Heart left ventricle (tissue), 16 donors: Measurements from ENCODE around the gene GPER1. TPM values are rescaled to one million over a fixed set of nuclear protein-coding genes. Genes with fewer than 3 reads are reported as not detected.
"Not testable (repeated sequence)": the region's sequence is repeated elsewhere in the genome, so short reads cannot be mapped to it uniquely, and the experiment has no call there.

Experiments
- ATAC-seq, 4 donors: fragments of 200-7000 bp; cut with Tn5 transposase; one replicate each; pipeline ENCODE4 v1.9.1; 2020 to 2022; ENCODE audit warnings: moderate library complexity in 4 of 4, mild to moderate bottlenecking in 3 of 4, moderate number of reproducible peaks in 1 of 4
- DNase-seq, 5 donors: peaks; one replicate each; pipeline ENCODE4 v3.0.0-alpha.2; 2020
- H3K27ac ChIP-seq, 12 donors: fragments of 200-600 bp; sonication (generic) in 4 of 12; one replicate each; pipeline versions ENCODE4 v1.5.0 to v1.8.0; 2016 to 2022; ENCODE audit warnings: mild to moderate bottlenecking in 2 of 12
- H3K27me3 ChIP-seq, 9 donors: fragments of 200-600 bp; sonication (generic) in 2 of 9; one replicate each; pipeline versions ENCODE4 v1.5.1 to v1.8.0; 2016 to 2022; ENCODE audit warnings: mild to moderate bottlenecking in 3 of 9
- H3K36me3 ChIP-seq, 9 donors: fragments of 200-600 bp; sonication (generic) in 2 of 9; one replicate each; pipeline versions ENCODE4 v1.5.0 to v1.8.0; 2018 to 2022; ENCODE audit warnings: mild to moderate bottlenecking in 2 of 9
- H3K4me1 ChIP-seq, 12 donors: fragments of 200-600 bp; sonication (generic) in 4 of 12; one replicate each; pipeline versions ENCODE4 v1.5.0 to v1.8.0; 2016 to 2022; ENCODE audit warnings: mild to moderate bottlenecking in 3 of 12
- H3K4me3 ChIP-seq, 12 donors: fragments of 200-600 bp; sonication (generic) in 4 of 12; one replicate each; pipeline versions ENCODE4 v1.5.0 to v1.8.0; 2017 to 2022; ENCODE audit warnings: mild to moderate bottlenecking in 9 of 12, moderate library complexity in 4 of 12
- H3K9me3 ChIP-seq, 12 donors: fragments of 200-600 bp; sonication (generic) in 4 of 12; one replicate each; pipeline versions ENCODE4 v1.5.0 to v1.8.0; 2016 to 2022; ENCODE audit warnings: mild to moderate bottlenecking in 1 of 12
- POLR2A ChIP-seq, 2 donors: fragments of 450-650 bp; IDR thresholded peaks; one replicate each; pipeline ENCODE4 v1.6.1; 2017; ENCODE audit warnings: antibody characterized with exemption in 2 of 2, mild to moderate bottlenecking in 2 of 2, moderate library complexity in 2 of 2
- WGBS, 4 donors: extraction: QIAGEN DNeasy Blood & Tissue Kit in 2 of 4; methylation state at CpG; one replicate each; pipeline versions ENCODE4 v1.1.5 to v1.1.7; 2013 to 2018; 5-methylcytosine and 5-hydroxymethylcytosine counted together
- intact Hi-C, 10 donors: fragments of 100-400 bp; cut with DNase I; formaldehyde crosslinking; loops; one replicate each; pipeline versions ENCODE4 v1.11.1 to v1.14.2; 2022
- polyA plus RNA-seq, 2 donors: library from polyadenylated mRNA; stranded (reverse); fragments of 200-250 nt; gene quantifications; one replicate each; pipeline ENCODE4 v1.2.3, GENCODE V29; 2013
- total RNA-seq, 9 donors: library from RNA; depleted of rRNA in 2 of 9; stranded (reverse); fragments of >200 nt in 2 of 9; fragmentation: NEBNext Ultra II Directional in 3 of 9; extraction: Animal tissue kit (Norgen Biotek cat#: 25700) in 3 of 9; gene quantifications; one replicate each; pipeline versions ENCODE4 v1.1.0 to v1.2.4, GENCODE V29; 2016 to 2023
- TF ChIP-seq, protein P1 (sequence below), 12 donors: fragments of 200-600 bp; sonication (generic) in 4 of 12; IDR thresholded peaks; one replicate each; pipeline versions ENCODE4 v1.5.0 to v1.8.0; 2018 to 2022; ENCODE audit warnings: antibody characterized with exemption in 12 of 12, mild to moderate bottlenecking in 5 of 12
- donor health status: ischemic (EF 13 %, LVEDD 7.1; RV severe dilation, severe dysfunction).
- donor health status: healthy with polysubstance abuse.
- donor health status: DM: no; HTN: yes; CAD: no.
- donor health status: DM: no; HTN: no; CAD: no.
- donor health status: ischemic (EF 25% LVEDD 6.9; RV normal size, moderate dysfunction).
- donor health status: ischemic (EF 25% LVEDD 5.7; RV mildly dilated, moderate dysfunction).
- donor health status: healthy.
- donor health status: DM: yes; HTN: yes; CAD: no.
- donor health status: ischemic (EF 35%, LVEDD 5.7; RV mildly dilated, moderate dysfunction).
- donor health status: nonischemic (EF 11% LVEDD 7.7; RV severe dilation, severe dysfunction).
- donor health status: DM: yes; HTN: yes; CAD: no.
- donor health status: PGD.
- donor health status: ischemic (EF 29% LVEDD 5.4; RV normal size, mild dysfunction).
- donor health status: nonischemic (EF 23%, LVEDD 6.1; RV moderate dilation, normal function).

GPER1 gene
- total and polyA plus RNA-seq, 11 donors = 1.4 to 8.8 (median 2.8) TPM

- intact Hi-C loops = loop anchor here in 2 of 10 donors (5.0 kb wide), 3 partner anchors 54 to 234 kb away; partner anchors contain the start of gene GPER1 (in 1 of the 2)
These were observed 53.7 kb downstream of the GPER1 start for GRCh38 chr7:1141651-1142050.

DNA sequence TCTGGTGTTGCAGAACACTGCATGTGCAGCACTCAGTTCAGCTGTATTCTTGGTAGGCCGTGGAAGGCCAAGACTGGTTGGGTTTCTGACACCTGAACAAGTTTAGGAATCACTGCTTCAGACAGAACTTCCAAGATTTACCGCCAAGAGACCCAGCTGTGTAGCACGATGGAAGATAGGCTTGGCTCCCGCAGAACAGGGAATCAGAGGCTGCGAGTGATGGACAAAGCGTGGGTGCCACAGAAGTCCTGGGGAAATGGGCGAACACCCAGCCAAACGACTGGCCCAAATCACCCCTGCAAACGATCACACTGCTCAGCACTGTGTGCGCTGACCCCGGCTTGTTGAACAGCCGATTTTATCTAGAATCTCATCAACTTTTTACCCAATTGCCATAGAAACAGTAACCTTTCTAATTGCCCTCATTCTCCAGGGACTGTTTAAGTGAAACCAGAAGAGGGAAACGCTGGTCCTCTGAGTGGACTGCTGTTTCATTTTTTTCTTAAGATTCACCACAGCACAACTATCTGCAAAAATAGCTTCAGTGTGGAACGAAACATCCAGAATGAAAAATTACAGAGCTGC lies 54.2 kb downstream of the GPER1 start:
- Histone ChIP-seq H3K27me3 (no peaks in the 10 kb centered on the region), H3K36me3 (no peaks in the 10 kb centered on the region), H3K27ac (no peak overlapping the region), H3K9me3 (no peaks in the 10 kb centered on the region), H3K4me3 (no peak overlapping the region), H3K4me1 (peaks cover 0 to 21% (median 11%) of the 10 kb centered on the region in 12 donors)
- DNase-seq (peak in 1 of 5 donors; percentile 6), ATAC-seq (no peak)
- intact Hi-C loops = loop anchor here in 2 of 10 donors (5.0 kb wide), 3 partner anchors 55 to 235 kb away; partner anchors contain the start of gene GPER1 (in 1 of the 2)
- WGBS, 4 donors = 74 to 81% (median 77%) methylated on average over 14 of the region's 14 CpGs
- TF ChIP-seq, protein P1, sequence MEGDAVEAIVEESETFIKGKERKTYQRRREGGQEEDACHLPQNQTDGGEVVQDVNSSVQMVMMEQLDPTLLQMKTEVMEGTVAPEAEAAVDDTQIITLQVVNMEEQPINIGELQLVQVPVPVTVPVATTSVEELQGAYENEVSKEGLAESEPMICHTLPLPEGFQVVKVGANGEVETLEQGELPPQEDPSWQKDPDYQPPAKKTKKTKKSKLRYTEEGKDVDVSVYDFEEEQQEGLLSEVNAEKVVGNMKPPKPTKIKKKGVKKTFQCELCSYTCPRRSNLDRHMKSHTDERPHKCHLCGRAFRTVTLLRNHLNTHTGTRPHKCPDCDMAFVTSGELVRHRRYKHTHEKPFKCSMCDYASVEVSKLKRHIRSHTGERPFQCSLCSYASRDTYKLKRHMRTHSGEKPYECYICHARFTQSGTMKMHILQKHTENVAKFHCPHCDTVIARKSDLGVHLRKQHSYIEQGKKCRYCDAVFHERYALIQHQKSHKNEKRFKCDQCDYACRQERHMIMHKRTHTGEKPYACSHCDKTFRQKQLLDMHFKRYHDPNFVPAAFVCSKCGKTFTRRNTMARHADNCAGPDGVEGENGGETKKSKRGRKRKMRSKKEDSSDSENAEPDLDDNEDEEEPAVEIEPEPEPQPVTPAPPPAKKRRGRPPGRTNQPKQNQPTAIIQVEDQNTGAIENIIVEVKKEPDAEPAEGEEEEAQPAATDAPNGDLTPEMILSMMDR (IDR thresholded peaks at IDR 0.05) = no peak
- TF ChIP-seq POLR2A (IDR thresholded peaks at IDR 0.05) = no peak

More at GRCh38 chr7:1141651-1142050, 53.7 kb downstream of the GPER1 start:
- ATAC-seq (no peak), DNase-seq (no peak)
- Histone ChIP-seq H3K4me3 (no peak overlapping the region), H3K9me3 (no peaks in the 10 kb centered on the region), H3K4me1 (peaks cover 0 to 26% (median 16%) of the 10 kb centered on the region in 12 donors), H3K27me3 (no peaks in the 10 kb centered on the region), H3K27ac (no peak overlapping the region), H3K36me3 (no peaks in the 10 kb centered on the region)
- WGBS, 4 donors = 79 to 85% (median 83%) methylated on average over 6 of the region's 6 CpGs
- no peak for TF ChIP-seq POLR2A (IDR thresholded peaks at IDR 0.05)
- TF ChIP-seq, protein P1 (IDR thresholded peaks at IDR 0.05) = no peak

DNA sequence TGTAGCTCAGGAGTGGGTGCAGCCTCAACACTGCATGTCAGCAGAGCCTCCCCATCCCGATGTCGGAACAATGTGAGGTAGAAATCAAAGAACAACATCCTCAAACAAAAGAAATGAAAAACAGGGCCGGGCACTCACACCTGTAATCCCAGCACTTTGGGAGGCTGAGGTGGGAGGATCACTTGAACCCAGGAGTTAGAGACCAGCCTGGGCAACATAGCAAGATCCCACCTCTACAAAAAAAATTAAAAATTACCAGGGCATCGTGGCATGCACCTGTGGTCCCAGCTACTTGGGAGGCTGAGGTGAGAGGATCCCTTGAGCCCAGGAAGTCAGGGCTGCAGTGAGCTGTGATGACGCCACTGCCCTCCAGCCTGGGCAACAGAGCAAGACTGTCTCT lies 55.1 kb downstream of the GPER1 start:
- H3K9me3 ChIP-seq, DNase-seq, H3K27ac ChIP-seq, H3K36me3 ChIP-seq, ATAC-seq, H3K27me3 ChIP-seq, H3K4me3 ChIP-seq: not testable (repeated sequence)
- H3K4me1 ChIP-seq = peaks cover 0 to 15% (median 7%) of the 10 kb centered on the region in 12 donors
- 82 to 91% (median 85%) methylated on average over 5 of the region's 5 CpGs for WGBS, 4 donors
- intact Hi-C loops = loop anchor here in 2 of 10 donors (5.0 kb wide), 3 partner anchors 56 to 236 kb away; partner anchors contain the start of gene GPER1 (in 1 of the 2)

Other genes starting within 250 kb of the GPER1 start
- 10 to 100 TPM; 14.6 to 27.3 (median 18.6) TPM for gene GET4, start 211.6 kb upstream of the GPER1 start, total RNA-seq
- 10 to 100 TPM; 19.7 to 34.1 TPM for gene GET4, start 211.6 kb upstream of the GPER1 start, polyA plus RNA-seq
- gene ADAP1, start 133.4 kb upstream of the GPER1 start, total RNA-seq = 10 to 100 TPM in 6 of 9 donors, 1 to 10 TPM in 3; 7.0 to 16.5 (median 12.0) TPM
- 10 to 100 TPM in 1 of 2 donors, 1 to 10 TPM in 1; 3.1 to 14.0 TPM for gene ADAP1, start 133.4 kb upstream of the GPER1 start, polyA plus RNA-seq
- gene COX19, start 112.6 kb upstream of the GPER1 start, total RNA-seq = 1 to 10 TPM; 3.1 to 7.8 (median 6.5) TPM
- gene COX19, start 112.6 kb upstream of the GPER1 start, polyA plus RNA-seq = 1 to 10 TPM; 5.7 to 6.6 TPM
- gene CYP2W1, start 104.9 kb upstream of the GPER1 start, total RNA-seq = not detected
- gene CYP2W1, start 104.9 kb upstream of the GPER1 start, polyA plus RNA-seq = not detected
- 10 to 100 TPM; 12.3 to 56.8 (median 25.2) TPM for gene GPR146, start 43.6 kb upstream of the GPER1 start, total RNA-seq
- 10 to 100 TPM; 11.1 to 26.4 TPM for gene GPR146, start 43.6 kb upstream of the GPER1 start, polyA plus RNA-seq
- 10 to 100 TPM in 3 of 9 donors, 1 to 10 TPM in 6; 5.6 to 13.7 (median 9.0) TPM for gene ZFAND2A, start 72.1 kb downstream of the GPER1 start, total RNA-seq
- 10 to 100 TPM; 16.7 to 25.6 TPM for gene ZFAND2A, start 72.1 kb downstream of the GPER1 start, polyA plus RNA-seq
- not detected for gene UNCX, start 144.8 kb downstream of the GPER1 start, total RNA-seq
- gene UNCX, start 144.8 kb downstream of the GPER1 start, polyA plus RNA-seq = not detected